HepG2 (cell line): ENCODE results near the gene UBAP1L. TPM values are rescaled to one million over a fixed set of nuclear protein-coding genes. Genes with fewer than 3 reads are reported as not detected.

Source experiments
- ATAC-seq: fragments of 200-7000 bp; cut with Tn5 transposase; 3 replicates; pipeline ENCODE4 v1.9.1; 2020; ENCODE audit warnings: mild to moderate bottlenecking, moderate library complexity
- BruUV-seq: library from RNA; stranded (reverse); fragments of 400-500 nt; replicated peaks from 2 replicates; lab custom pipeline; 2021; lab: Mats Ljungman, UMichigan
- CTCF ChIA-PET: fragments of 300-600 bp; formaldehyde crosslinking; extraction: SDS; loops from one replicate; lab custom pipeline; 2021; ENCODE audit warnings: low total read pairs, inconsistent platforms, low intra/inter-chr PET ratio; lab: Yijun Ruan, JAX
- POLR2A ChIA-PET: fragments of 350-600 bp; sonication (Branson Sonifier 250); formaldehyde crosslinking; loops from one replicate; lab custom pipeline; 2020; ENCODE audit warnings: antibody characterized with exemption, inconsistent platforms; lab: Yijun Ruan, JAX
- DNase-seq: peaks from one replicate; pipeline ENCODE4 v3.0.0-alpha.2; 2015; ENCODE audit warnings: low spot score
- FAIRE-seq: peaks from 3 replicates; lab custom pipeline; 2011; peaks lifted over from hg19 to GRCh38; lab: Jason Lieb, UNC
- H2AFZ ChIP-seq: one replicate; pipeline ENCODE4 v1.6.1; 2011; ENCODE audit warnings: low read length, inconsistent platforms
- H3K27ac ChIP-seq: fragments of 300-600 bp; 3 replicates; pipeline ENCODE4 v1.8.0; 2011; ENCODE audit warnings: mixed run types, mild to moderate bottlenecking, mixed read lengths, low read length, inconsistent platforms; ENCODE audit not compliant: insufficient read depth; ENCODE audit errors: extremely low read length
- H3K27me3 ChIP-seq, 2 experiments: fragments of 200-600 bp in 1 of 2; 2 replicates in 1 of 2; 3 replicates in 1 of 2; pipeline versions ENCODE4 v1.6.0 to v1.8.0; 2011; ENCODE audit warnings: low read length in 2 of 2, mild to moderate bottlenecking in 2 of 2, moderate library complexity in 2 of 2, inconsistent platforms in 1 of 2; ENCODE audit not compliant: insufficient read depth in 2 of 2, control insufficient read depth in 1 of 2
- H3K36me3 ChIP-seq, 2 experiments: fragments of 200-600 bp in 1 of 2; replicated peaks in 1 of 2; 2 replicates in 1 of 2; 3 replicates in 1 of 2; pipeline versions ENCODE4 v1.5.1 to v1.8.0; 2011; ENCODE audit warnings: low read length in 2 of 2, inconsistent platforms in 1 of 2; ENCODE audit not compliant: insufficient read depth in 2 of 2, control insufficient read depth in 1 of 2
- H3K4me1 ChIP-seq: 2 replicates; pipeline ENCODE4 v1.5.1; 2012; ENCODE audit warnings: low read length, inconsistent platforms; ENCODE audit not compliant: insufficient read depth
- H3K4me2 ChIP-seq: 2 replicates; pipeline ENCODE4 v1.6.0; 2011; ENCODE audit warnings: low read depth, low read length, inconsistent platforms
- H3K4me3 ChIP-seq, 3 experiments: fragments of 200-600 bp in 1 of 3; sonication (generic), shearing (Covaris generic) in 1 of 3; replicated peaks in 1 of 3; 2 replicates each; pipeline ENCODE4 v1.5.1; 2011 to 2016; ENCODE audit warnings: low read length in 3 of 3, inconsistent platforms in 2 of 3, low read depth in 2 of 3, mild to moderate bottlenecking in 2 of 3, control low read depth in 1 of 3, mixed read lengths in 1 of 3; ENCODE audit not compliant: insufficient read depth in 1 of 3
- H3K79me2 ChIP-seq: one replicate; pipeline ENCODE4 v1.6.1; 2011; ENCODE audit warnings: low read length, inconsistent platforms; ENCODE audit not compliant: insufficient read depth
- H3K9ac ChIP-seq: 2 replicates; pipeline ENCODE4 v1.6.0; 2011; ENCODE audit warnings: mild to moderate bottlenecking, low read depth, low read length, inconsistent platforms; ENCODE audit not compliant: insufficient read depth
- H3K9me3 ChIP-seq: 2 replicates; pipeline ENCODE4 v1.5.1; 2012; ENCODE audit warnings: mild to moderate bottlenecking, low read length
- H4K20me1 ChIP-seq: 2 replicates; pipeline ENCODE4 v1.6.0; 2011; ENCODE audit warnings: inconsistent platforms, mild to moderate bottlenecking, low read length, moderate library complexity; ENCODE audit not compliant: insufficient read depth
- CHD4 ChIP-seq: fragments of 200-600 bp; sonication (generic); IDR thresholded peaks from 2 replicates; pipeline ENCODE4 v1.7.0; 2017; ENCODE audit warnings: mild to moderate bottlenecking, low read length, borderline replicate concordance
- GATAD1 ChIP-seq: IDR thresholded peaks from 2 replicates; pipeline ENCODE4 v1.6.1; 2016; ENCODE audit warnings: missing genetic modification reagents, missing compliant biosample characterization
- MAZ ChIP-seq, 2 experiments: sonication (generic) in 1 of 2; formaldehyde crosslinking in 1 of 2; IDR thresholded peaks; 2 replicates each; pipeline versions ENCODE4 v1.5.0 to v1.6.1; 2012 to 2020; ENCODE audit warnings: low read depth in 2 of 2, mild to moderate bottlenecking in 2 of 2, borderline replicate concordance in 1 of 2, improper control_type of control experiment in 1 of 2, low read length in 1 of 2, missing genetic modification reagents in 1 of 2, moderate library complexity in 1 of 2
- MIXL1 ChIP-seq: IDR thresholded peaks from 2 replicates; pipeline ENCODE4 v1.6.1; 2016
- NR2F6 ChIP-seq, 2 experiments: IDR thresholded peaks; 2 replicates each; pipeline ENCODE4 v1.6.1; 2016; ENCODE audit warnings: antibody characterized with exemption in 1 of 2, mild to moderate bottlenecking in 1 of 2
- PLRG1 ChIP-seq: fragments of 450-650 bp; conservative IDR thresholded peaks from 2 replicates; pipeline ENCODE4 v1.6.1; 2016
- SAP130 ChIP-seq: IDR thresholded peaks from 2 replicates; pipeline ENCODE4 v1.6.1; 2016; ENCODE audit warnings: low read depth
- SATB2 ChIP-seq: sonication (generic); formaldehyde crosslinking; IDR thresholded peaks from 2 replicates; pipeline ENCODE4 v1.5.0; 2020; ENCODE audit warnings: missing genetic modification reagents
- ZFP62 ChIP-seq: sonication (generic); formaldehyde crosslinking; IDR thresholded peaks from 2 replicates; pipeline ENCODE4 v1.4.0; 2020; ENCODE audit warnings: missing genetic modification reagents
- ZFP91 ChIP-seq: sonication (generic); formaldehyde crosslinking; IDR thresholded peaks from 2 replicates; pipeline ENCODE4 v1.9.0; 2022; ENCODE audit warnings: missing genetic modification reagents, mild to moderate bottlenecking, borderline replicate concordance
- ZNF3 ChIP-seq: IDR thresholded peaks from 2 replicates; pipeline ENCODE4 v1.7.0; 2017; ENCODE audit warnings: inconsistent platforms
- ZNF569 ChIP-seq: sonication (generic); formaldehyde crosslinking; IDR thresholded peaks from 2 replicates; pipeline ENCODE4 v1.5.0; 2020; ENCODE audit warnings: mild to moderate bottlenecking, missing genetic modification reagents, moderate library complexity, borderline replicate concordance
- ZNF713 ChIP-seq: sonication (generic); formaldehyde crosslinking; IDR thresholded peaks from 2 replicates; pipeline ENCODE4 v1.4.0; 2020; ENCODE audit warnings: mild to moderate bottlenecking, missing genetic modification reagents
- WGBS: methylation state at CpG from one replicate; pipeline ENCODE4 v1.1.6; 2017; ENCODE audit warnings: low lambda C conversion rate; 5-methylcytosine and 5-hydroxymethylcytosine counted together
- in situ Hi-C: cut with HindIII; loops from 2 replicates; pipeline ENCODE4 v1.10.0; 2017; ENCODE audit warnings: low pct_unique_long_range_greater_than_20kb; ENCODE audit not compliant: extremely low pct_ligation_motif_present
- intact Hi-C: fragments of 100-400 bp; cut with micrococcal nuclease; formaldehyde crosslinking; loops from one replicate; pipeline ENCODE4 v1.10.0; 2022; ENCODE audit not compliant: unreplicated experiment
- polyA plus RNA-seq, 8 experiments: library from polyadenylated mRNA; depleted of rRNA in 3 of 8; stranded (reverse) in 7 of 8; unstranded in 1 of 8; fragments of >200 nt; fragmentation: Illumina TruSeq in 4 of 8; extraction: Trizol in 4 of 8; gene quantifications; 2 replicates each; pipeline versions ENCODE4 v1.2.1 to v1.2.3, GENCODE V29; 2011 to 2016; ENCODE audit warnings: low read depth in 4 of 8, missing spikeins in 1 of 8, mixed read lengths in 1 of 8; ENCODE audit not compliant: insufficient read depth in 1 of 8
- total RNA-seq, 5 experiments: library from RNA; depleted of rRNA; stranded (reverse); fragments of >200 nt; fragmentation: Illumina TruSeq; extraction: Trizol; gene quantifications; 2 replicates each; pipeline ENCODE4 v1.2.3, GENCODE V29; 2016; ENCODE audit warnings: low read depth in 1 of 5
- TF ChIP-seq, protein P1 (sequence below): IDR thresholded peaks from 2 replicates; pipeline ENCODE4 v1.6.1; 2018; ENCODE audit warnings: missing genetic modification reagents
- TF ChIP-seq, protein P2 (sequence below): sonication (generic); formaldehyde crosslinking; IDR thresholded peaks from 2 replicates; pipeline ENCODE4 v1.4.0; 2020; ENCODE audit warnings: low read depth, missing genetic modification reagents
- TF ChIP-seq, protein P3 (sequence below): sonication (generic); formaldehyde crosslinking; IDR thresholded peaks from 2 replicates; pipeline ENCODE4 v1.8.0; 2022; ENCODE audit warnings: mild to moderate bottlenecking, missing genetic modification reagents
- TF ChIP-seq, protein P4 (sequence below): sonication (generic); formaldehyde crosslinking; IDR thresholded peaks from 2 replicates; pipeline ENCODE4 v1.5.0; 2020; ENCODE audit warnings: mild to moderate bottlenecking, low read depth, missing genetic modification reagents, borderline replicate concordance

The UBAP1L gene
- total and polyA plus RNA-seq, 2 of the 13 experiments (the other 11 are each of a cell fraction or from before 2014, with no cell fraction given) = 0.86 to 1.4 TPM

DNA sequence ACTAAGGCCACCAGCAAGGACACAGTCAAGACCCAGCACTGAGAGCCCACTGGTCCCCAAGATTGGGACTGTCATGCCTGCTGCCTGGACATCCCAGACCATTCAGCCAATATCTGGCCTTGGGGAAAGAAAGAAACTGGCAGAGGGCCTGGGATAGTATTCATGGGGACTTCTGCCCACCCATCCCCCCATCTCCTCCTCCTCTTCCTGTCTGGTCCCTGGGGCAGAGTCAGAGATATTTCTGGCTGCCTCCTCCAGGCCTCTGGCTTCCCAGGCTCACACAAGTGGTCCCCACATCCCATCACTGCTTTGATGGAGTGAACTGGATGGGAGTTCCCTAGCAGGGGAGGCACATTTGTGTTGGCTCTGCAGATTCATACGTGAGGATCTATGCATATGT, 43.0 kb downstream of the UBAP1L start:
- Histone ChIP-seq H4K20me1 (no peaks in the 10 kb centered on the region), H3K4me3 (no peak overlapping the region), H3K36me3 (no peaks in the 10 kb centered on the region), H3K27ac (no peak overlapping the region), H3K79me2 (no peaks in the 10 kb centered on the region), H3K4me2 (no peak overlapping the region), H3K27me3 (peaks cover 1 to 4% of the 10 kb centered on the region in 2 experiments; a peak in 2 of 5 replicates), H3K9ac (no peak overlapping the region), H3K4me1 (peaks cover under 1% of the 10 kb centered on the region; the same call in 1 of the 2 replicates), H2AFZ (no peak overlapping the region), H3K9me3 (no peaks in the 10 kb centered on the region)
- FAIRE-seq (no peak), DNase-seq (no peak), ATAC-seq (no peak)
- no TSS peak for BruUV-seq
- CTCF ChIA-PET = no interaction called here
- intact Hi-C loops (no loop called here), in situ Hi-C loops (no loop called here)
- POLR2A ChIA-PET = no interaction called here
- TF ChIP-seq MAZ (IDR thresholded peaks at IDR 0.05; ENCODE audit: borderline replicate concordance, low read depth, low read length) (no peak), MAZ (CRISPR knock-in tag; IDR thresholded peaks at IDR 0.05; ENCODE audit: low read depth) (no peak), CHD4 (no peak), MIXL1 (CRISPR knock-in tag) (no peak), SAP130 (CRISPR knock-in tag) (no peak), ZNF3 (no peak), PLRG1 (no peak), NR2F6 (IDR thresholded peaks at IDR 0.05) (no peak), NR2F6 (CRISPR knock-in tag; IDR thresholded peaks at IDR 0.05) (no peak), ZFP62 (CRISPR knock-in tag) (no peak), SATB2 (CRISPR knock-in tag) (no peak), GATAD1 (CRISPR knock-in tag) (no peak), ZNF569 (CRISPR knock-in tag) (no peak), ZNF713 (CRISPR knock-in tag) (no peak), ZFP91 (no peak)
- TF ChIP-seq, protein P1, sequence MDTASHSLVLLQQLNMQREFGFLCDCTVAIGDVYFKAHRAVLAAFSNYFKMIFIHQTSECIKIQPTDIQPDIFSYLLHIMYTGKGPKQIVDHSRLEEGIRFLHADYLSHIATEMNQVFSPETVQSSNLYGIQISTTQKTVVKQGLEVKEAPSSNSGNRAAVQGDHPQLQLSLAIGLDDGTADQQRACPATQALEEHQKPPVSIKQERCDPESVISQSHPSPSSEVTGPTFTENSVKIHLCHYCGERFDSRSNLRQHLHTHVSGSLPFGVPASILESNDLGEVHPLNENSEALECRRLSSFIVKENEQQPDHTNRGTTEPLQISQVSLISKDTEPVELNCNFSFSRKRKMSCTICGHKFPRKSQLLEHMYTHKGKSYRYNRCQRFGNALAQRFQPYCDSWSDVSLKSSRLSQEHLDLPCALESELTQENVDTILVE (CRISPR knock-in tag) = no peak
- TF ChIP-seq, protein P2, sequence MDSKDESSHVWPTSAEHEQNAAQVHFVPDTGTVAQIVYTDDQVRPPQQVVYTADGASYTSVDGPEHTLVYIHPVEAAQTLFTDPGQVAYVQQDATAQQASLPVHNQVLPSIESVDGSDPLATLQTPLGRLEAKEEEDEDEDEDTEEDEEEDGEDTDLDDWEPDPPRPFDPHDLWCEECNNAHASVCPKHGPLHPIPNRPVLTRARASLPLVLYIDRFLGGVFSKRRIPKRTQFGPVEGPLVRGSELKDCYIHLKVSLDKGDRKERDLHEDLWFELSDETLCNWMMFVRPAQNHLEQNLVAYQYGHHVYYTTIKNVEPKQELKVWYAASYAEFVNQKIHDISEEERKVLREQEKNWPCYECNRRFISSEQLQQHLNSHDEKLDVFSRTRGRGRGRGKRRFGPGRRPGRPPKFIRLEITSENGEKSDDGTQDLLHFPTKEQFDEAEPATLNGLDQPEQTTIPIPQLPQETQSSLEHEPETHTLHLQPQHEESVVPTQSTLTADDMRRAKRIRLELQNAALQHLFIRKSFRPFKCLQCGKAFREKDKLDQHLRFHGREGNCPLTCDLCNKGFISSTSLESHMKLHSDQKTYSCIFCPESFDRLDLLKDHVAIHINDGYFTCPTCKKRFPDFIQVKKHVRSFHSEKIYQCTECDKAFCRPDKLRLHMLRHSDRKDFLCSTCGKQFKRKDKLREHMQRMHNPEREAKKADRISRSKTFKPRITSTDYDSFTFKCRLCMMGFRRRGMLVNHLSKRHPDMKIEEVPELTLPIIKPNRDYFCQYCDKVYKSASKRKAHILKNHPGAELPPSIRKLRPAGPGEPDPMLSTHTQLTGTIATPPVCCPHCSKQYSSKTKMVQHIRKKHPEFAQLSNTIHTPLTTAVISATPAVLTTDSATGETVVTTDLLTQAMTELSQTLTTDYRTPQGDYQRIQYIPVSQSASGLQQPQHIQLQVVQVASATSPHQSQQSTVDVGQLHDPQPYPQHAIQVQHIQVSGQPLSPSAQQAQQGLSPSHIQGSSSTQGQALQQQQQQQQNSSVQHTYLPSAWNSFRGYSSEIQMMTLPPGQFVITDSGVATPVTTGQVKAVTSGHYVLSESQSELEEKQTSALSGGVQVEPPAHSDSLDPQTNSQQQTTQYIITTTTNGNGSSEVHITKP (CRISPR knock-in tag) = no peak
- TF ChIP-seq, protein P3, sequence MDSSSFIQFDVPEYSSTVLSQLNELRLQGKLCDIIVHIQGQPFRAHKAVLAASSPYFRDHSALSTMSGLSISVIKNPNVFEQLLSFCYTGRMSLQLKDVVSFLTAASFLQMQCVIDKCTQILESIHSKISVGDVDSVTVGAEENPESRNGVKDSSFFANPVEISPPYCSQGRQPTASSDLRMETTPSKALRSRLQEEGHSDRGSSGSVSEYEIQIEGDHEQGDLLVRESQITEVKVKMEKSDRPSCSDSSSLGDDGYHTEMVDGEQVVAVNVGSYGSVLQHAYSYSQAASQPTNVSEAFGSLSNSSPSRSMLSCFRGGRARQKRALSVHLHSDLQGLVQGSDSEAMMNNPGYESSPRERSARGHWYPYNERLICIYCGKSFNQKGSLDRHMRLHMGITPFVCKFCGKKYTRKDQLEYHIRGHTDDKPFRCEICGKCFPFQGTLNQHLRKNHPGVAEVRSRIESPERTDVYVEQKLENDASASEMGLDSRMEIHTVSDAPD = no peak
- TF ChIP-seq, protein P4, sequence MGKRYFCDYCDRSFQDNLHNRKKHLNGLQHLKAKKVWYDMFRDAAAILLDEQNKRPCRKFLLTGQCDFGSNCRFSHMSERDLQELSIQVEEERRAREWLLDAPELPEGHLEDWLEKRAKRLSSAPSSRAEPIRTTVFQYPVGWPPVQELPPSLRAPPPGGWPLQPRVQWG = no peak
- 8% methylated on average over 1 of the region's 1 CpG for WGBS
